DMS114 treated with DMSO at 0.1 percent for 48 hours (cell line): ENCODE results near the gene RAB3IP.
"Not testable (repeated sequence)": the region's sequence is repeated elsewhere in the genome, so short reads cannot be mapped to it uniquely, and the experiment has no call there.

Experiments used
- DNase-seq: peaks from one replicate; lab custom pipeline; 2025; ENCODE audit not compliant: unreplicated experiment; lab: John Stamatoyannopoulos, UW

The RAB3IP gene

DNA sequence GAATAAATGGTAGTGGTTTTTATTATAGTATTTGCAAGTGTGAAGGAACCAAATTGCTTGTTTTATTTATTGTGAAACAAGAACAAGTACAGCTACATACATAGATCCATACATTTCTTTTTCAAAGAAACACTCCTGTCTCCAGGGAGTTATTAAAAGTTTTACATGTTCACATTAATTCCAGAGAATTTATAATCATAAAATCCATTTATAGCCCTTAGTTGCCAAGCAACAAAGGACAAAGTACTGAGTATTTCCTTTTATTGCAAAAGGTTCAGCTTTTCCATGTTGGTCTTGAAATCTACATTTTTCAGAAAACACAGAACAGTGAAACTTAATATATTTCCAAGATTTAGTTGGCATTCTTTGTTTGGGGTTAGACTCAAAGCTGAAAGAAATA lies 95.9 kb downstream of the RAB3IP start:
- no peak for DNase-seq

DNA sequence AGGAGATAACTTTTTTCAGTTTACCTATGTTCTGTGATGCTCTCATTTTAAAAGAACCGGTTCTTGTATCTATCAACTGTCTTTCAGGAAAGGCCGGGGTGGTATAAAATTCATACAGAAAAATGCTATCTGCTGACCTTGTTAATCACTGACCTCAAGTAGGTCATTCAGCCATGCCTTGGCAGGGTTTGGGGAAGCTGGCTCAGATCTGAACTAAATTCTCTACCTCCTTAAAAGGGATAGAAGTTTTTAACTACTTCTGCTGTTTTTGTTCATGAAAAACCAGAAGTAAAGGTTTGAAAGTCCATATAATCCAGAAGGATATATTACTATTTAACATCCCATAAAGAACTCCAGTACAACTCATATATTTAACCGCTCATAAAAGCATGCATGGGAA lies 96.4 kb downstream of the RAB3IP start:
- DNase-seq: no peak

DNA sequence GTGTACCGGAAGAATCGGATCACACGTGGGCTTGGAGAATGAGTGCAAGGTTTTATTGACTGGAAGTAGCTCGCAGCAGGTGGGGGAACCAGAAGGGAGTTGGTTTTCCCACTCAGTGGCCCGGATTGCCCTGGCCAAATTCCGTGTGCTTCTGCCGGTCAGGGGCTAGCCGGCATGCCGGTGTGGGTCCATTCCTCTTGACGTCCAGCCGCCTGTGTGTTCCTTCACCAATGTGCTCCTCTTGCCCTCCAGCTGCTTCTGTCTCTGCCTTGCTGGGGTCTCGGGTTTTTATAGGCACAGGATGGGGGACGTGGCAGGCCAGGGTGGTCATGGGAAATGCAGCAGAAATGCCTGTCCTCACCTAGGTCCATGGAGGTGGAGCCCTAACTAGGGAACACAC lies 97.4 kb downstream of the RAB3IP start:
- DNase-seq: no peak

DNA sequence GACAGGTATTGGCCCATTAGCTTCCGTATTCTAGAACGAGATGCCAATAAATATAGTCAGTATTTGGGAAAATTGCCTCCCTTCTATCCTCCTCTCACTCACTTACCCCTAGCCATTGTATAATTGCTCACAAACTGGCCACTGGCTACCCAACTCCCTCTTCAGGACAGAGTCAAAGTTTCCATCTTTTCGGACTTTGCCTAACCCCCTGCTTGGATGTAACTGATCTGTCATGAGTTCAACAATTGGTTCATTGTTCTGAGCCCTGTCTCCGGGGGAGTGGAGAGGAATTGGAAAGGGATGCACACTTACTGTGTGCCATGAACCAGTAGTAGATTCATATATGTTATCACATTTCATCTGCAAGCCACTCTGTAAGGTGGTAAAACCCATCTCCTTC lies 98.5 kb downstream of the RAB3IP start:
- DNase-seq: no peak

DNA sequence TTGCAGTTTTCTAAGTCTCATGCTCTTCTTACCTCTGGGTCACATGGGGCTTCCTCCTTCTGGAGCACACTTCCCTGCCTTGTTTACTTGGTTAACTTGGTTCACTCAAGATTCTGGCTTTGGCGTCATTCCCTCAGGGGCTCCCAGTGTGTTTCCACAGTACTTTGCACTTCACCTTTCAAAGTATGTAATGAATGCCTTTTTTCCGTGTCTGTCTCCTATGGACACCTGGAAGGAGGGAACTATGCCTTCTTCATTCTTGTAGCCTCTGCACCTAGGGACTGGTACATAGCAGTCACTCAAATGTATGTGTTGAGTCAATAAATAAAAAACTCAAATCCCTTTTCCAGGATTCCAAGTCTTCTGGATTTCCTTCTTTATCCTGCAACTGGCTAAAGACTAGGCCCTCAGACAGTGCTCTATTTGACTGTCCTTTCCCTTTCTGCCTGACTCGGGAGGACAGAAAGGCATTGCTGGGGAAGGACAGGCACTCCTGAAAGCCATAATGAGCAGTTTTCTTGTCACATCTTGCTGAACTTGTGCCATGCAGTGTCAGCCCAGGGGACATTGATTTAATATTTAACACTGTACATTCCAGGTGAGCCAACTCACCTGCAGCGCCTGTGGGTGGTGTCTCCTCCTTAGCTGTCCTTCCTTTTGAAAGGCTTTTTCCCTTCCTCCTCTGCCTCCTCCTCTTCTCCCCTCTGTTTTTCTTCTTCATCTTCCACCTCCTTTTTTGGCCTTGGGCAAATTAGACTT lies 99.2 kb downstream of the RAB3IP start:
- DNase-seq: no peak

DNA sequence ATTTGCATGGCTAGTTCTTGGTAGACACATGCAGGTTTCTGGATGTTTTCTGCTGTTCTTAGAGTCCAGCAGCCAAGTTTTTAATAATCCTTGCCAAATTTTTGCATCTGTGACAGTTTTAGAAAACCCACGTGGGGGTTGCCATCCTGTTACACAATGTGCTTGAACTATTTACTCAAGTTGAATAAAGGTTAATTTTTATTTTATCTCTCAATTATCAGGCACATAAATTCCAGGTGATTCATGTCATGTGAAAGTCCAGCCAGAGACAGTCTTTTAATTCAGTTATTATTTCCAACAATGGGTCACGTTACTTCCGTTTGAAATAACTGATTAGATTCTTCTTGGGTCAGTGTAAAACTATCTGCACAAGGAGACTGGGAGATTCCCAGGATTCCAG lies 102.1 kb downstream of the RAB3IP start:
- no peak for DNase-seq

DNA sequence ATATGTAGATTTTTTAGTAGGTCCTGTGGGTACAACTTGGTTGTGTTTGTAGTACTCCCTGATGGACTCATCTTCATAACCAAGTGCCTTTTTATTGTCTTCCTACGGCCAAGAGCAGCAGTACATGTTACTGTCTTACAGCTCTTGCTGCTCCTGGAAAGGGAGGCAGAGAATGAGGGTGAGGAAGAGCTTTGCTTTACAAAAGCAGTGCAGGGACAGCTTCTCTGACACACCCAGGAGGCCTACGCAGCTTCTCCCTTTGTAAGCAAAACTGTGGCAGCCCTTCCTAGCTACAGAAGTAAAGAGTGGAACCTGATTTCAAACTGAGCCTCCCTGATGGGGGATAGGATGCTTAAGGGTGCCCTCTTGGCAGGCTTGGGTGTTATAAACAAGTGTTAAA lies 104.9 kb downstream of the RAB3IP start:
- no peak for DNase-seq

DNA sequence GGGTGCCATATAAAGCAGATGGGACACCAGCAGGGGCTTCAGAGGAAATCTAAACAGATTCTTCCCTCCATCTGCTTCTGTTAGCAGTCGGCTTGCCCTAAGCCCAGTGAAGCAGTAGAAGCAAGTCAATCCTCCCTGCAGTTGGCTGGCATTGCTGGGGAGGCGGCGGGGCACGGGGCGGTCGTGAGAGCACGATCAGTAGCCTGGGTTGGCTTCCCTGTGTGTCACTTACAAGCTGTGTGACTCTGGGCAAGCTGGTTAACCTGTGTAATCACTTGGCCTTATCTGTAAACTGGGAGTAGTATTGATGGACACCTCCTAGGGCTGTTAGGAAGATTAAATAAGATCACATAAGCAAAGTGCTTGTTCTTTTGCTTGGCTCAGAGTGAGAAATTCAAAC lies 105.8 kb downstream of the RAB3IP start:
- no peak for DNase-seq

DNA sequence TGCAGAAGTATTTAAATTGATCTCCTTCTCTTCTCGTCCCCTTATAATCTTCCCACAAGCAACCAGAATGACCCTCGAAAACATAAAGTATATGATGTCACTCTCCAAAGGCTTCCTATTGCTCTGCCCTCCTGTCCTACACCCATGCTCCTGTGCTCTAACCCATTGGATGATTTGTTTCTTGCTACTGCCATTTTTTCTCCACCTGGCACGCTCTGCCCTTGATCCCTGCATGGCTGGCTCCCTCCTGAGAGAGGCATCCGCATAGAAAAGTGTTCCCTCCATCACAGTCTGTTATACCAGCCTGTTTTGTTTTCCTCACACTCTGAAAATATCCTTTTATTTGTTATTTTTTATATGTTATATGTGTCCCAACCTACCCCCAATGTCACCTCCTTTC lies 106.2 kb downstream of the RAB3IP start:
- DNase-seq: no peak

DNA sequence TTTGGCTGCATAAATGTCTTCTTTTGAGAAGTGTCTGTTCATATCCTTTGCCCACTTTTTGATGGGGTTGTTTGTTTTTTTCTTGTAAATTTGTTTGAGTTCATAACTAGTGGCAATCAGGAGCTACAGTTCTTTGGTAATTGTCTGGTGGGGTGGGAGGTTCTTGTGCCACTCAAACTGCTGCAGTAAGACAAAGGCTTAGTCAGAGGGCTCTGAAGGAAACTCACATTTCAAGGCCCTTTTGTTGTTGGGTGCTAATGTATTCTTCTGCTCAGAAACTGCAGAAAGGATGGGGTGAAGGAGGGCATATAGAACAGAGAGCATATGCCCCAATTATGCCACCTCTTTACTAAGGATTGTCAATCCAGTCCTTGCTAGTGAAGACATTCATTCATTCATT lies 108.3 kb downstream of the RAB3IP start:
- DNase-seq: no peak

DNA sequence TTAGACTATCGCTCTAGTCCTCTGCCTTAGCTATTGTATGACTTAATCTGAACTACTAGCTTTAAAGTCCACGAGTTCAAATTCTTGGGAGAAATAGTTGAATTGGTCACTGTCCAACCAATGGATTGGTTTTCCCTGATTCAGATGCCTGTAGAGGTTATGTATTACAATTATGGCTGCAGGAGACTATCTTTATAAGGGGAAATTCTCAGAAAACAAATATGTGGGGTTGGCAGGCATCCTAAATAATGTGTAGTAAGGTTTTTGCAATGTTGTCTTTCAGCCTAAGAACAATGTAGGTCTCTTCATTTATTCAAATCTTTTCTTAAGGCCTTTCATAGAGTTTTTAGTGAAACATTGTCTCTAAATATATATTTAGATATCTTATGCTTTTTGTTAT lies 113.3 kb downstream of the RAB3IP start:
- no peak for DNase-seq

DNA sequence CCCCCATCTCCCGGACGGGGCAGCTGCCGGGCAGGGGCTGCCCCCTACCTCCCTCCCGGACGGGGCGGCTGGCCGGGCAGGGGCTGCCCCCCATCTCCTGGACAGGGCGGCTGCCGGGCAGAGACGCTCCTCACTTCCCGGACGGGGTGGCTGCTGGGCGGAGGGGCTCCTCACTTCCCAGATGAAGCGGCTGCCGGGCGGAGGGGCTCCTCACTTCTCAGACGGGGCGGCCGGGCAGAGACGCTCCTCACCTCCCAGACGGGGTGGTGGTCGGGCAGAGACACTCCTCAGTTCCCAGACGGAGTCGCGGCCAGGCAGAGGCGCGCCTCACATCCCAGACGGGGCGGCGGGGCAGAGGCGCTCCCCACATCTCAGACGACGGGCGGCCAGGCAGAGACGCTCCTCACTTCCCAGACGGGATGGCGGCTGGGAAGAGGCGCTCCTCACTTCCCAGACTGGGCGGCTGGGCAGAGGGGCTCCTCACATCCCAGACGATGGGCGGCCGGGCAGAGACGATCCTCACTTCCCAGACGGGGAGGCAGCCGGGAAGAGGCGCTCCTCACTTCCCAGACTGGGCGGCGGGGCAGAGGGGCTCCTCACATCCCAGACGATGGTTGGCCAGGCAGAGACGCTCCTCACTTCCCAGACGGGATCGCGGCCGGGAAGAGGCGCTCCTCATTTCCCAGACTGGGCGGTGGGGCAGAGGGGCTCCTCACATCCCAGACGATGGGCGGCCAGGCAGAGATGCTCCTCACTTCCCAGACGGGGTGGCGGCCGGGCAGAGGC lies 114.7 kb downstream of the RAB3IP start:
- DNase-seq: not testable (repeated sequence)

DNA sequence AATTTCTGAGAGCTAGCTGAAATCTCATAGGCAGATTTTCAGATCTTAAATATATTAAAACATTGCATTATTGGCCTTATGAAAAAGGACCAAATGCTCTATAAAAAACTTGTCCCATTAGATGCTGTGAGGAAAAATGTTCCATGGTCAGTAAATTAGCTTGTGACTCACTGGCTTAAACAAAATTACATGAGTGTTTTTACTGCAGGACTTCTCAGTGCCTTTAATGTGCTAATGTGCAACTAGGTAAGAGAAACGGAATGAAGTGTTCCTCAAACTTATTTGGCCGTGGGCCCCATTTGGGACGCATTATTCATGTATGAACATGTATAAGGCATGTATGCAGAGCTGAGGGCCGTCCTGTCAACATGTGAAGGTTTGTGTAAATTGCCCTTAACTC lies 128.0 kb downstream of the RAB3IP start:
- DNase-seq: no peak

DNA sequence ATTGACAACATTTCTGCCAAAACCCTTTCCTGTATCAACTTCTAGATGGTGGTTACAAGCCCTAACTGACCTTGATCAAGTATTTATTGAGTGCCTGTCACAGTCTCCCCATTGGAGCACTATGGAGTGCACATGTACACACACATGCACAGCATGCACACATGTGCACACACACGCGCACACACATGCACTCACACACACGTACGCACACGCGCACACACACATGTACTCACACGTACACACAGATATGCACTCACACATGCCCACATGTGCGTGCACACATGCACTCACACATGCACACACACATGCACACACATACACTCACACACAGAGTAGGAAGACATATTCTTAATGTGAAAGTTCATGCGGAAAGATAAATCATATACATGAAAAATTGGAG lies 130.0 kb downstream of the RAB3IP start:
- no peak for DNase-seq

DNA sequence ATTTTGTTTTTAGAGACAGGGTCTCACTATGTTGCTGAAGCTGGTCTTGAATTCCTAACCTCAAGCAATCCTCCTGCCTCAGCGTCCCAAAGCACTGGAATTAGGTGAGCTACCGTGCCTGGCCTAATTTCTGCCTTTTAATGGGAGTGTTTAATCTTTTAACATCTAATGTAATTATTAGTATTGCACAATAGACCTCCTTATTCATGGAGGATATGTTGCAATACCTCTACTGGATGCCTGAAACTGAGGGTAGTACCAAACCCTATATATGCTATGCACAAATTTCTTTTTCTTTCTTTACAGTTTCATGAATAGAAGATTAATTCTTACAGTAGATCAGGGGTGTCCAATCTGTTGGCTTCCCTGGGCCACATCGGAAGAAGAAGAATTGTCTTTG lies 134.1 kb downstream of the RAB3IP start:
- DNase-seq: no peak
